Cardiac fibroblast (primary cell): ENCODE results near the gene MYD88.

Source experiments
- DNase-seq, 2 donors: peaks; one replicate each; pipeline versions ENCODE4 v3.0.0 to v3.0.0-alpha.2; 2010; ENCODE audit warnings: low read depth in 2 of 2
- H3K4me3 ChIP-seq, 2 donors: replicated peaks in 1 of 2; 1 replicate in 1 of 2; 2 replicates in 1 of 2; pipeline ENCODE4 v1.5.1; 2011; ENCODE audit warnings: low read depth in 2 of 2, low read length in 2 of 2, mild to moderate bottlenecking in 2 of 2, moderate library complexity in 1 of 2
- TF ChIP-seq, protein P1 (sequence below): IDR thresholded peaks from one replicate; pipeline ENCODE4 v1.5.1; 2011; ENCODE audit warnings: low read depth, mild to moderate bottlenecking, low read length, inconsistent platforms

MYD88 gene

DNA sequence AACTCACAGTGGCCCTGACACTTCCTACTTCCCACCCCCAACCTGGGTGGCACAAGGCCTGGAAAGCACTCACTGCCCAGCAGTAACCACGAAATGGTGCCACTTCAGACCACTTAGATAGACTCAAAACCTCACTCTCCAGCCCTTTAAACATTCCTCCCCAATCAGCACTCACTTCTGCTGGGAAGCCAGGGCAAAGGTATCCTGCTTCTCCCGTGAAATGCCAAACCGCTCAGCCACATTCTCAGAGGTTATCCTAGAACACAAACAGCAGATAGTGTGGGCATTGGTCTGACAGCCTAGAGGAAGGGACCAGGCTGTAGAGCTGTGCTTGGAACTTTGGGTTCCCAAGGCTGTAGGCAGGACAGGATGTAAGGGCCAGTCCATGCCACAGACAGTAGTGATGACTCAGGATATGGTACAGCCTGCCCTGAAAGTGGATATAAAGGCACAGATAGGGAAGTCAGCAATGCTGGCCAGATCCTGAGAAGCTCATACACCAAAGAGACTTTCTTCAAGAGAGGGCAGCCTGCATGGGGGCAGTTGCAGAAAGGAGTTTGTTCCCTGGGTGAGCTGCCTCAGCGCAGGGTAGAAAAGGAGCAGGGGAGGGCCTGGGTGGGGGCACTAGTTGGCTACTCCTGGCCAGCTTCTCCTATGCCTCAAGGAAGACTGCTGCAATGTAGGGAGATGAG, 10.7 kb upstream of the MYD88 start:
- TF ChIP-seq, protein P1, sequence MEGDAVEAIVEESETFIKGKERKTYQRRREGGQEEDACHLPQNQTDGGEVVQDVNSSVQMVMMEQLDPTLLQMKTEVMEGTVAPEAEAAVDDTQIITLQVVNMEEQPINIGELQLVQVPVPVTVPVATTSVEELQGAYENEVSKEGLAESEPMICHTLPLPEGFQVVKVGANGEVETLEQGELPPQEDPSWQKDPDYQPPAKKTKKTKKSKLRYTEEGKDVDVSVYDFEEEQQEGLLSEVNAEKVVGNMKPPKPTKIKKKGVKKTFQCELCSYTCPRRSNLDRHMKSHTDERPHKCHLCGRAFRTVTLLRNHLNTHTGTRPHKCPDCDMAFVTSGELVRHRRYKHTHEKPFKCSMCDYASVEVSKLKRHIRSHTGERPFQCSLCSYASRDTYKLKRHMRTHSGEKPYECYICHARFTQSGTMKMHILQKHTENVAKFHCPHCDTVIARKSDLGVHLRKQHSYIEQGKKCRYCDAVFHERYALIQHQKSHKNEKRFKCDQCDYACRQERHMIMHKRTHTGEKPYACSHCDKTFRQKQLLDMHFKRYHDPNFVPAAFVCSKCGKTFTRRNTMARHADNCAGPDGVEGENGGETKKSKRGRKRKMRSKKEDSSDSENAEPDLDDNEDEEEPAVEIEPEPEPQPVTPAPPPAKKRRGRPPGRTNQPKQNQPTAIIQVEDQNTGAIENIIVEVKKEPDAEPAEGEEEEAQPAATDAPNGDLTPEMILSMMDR = no peak
- no peak for DNase-seq
- H3K4me3 ChIP-seq = no peak overlapping the region

DNA sequence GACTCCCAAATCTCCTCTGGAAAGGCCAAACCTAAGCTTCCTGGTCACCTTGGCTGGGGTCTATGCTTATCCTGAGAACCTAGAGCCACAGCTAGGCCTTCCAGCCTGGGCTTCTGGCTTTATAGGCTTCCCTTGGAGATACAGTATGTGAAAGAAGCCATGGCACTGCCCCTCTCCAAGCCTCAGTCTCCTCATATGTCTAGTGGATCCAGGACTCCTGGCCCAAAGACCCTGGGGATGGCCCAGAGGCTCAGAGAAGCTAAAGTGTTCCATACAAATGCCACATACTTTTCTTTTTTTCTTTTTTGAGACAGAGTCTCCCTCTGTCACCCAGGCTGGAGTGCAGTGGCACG, 10.2 kb upstream of the MYD88 start:
- DNase-seq = no peak
- TF ChIP-seq, protein P1 = no peak
- no peak overlapping the region for H3K4me3 ChIP-seq

DNA sequence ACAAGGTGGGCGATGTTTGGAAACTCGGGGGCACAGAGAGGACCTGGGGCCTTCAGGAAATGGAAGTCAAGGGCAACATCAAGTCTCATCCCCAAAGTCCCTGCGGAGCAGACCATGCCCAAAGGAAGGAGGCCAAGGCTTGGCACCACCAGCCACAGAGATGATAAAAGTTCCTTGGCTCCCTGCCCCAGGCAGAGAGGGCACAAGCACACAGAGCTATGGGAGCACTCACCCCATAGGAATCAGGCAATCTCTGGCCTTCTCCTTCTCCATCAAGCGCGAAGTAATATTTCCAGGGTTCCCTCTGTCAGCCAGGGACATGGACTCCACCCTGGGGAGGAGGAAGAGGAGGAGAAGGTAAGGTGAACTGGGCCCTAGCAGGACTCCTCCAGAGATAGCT, 9.4 kb upstream of the MYD88 start:
- no peak overlapping the region for H3K4me3 ChIP-seq
- TF ChIP-seq, protein P1 = no peak
- DNase-seq = no peak

DNA sequence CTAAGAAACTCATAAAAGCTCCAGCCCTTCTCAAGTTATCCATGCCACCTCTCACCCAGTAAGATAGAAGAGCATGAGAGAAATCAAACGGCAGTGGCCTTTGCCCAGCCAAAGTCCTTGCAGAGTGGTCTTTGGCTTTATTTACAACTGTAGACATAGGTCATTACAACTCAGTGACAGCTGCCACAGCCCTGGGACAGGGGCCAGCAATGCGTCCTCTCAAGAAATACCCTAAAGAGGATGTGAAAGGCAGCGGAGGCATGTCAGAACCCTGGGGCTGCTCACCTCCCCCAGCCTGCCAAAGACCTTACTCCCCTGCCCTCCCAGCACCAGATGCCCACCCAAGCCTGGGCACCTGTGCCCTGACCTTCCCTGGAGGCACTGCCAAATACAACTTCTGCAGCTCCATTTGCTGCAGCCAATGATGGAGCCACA, 7.8 kb upstream of the MYD88 start:
- TF ChIP-seq, protein P1 = no peak
- no peak for DNase-seq
- H3K4me3 ChIP-seq = no peak overlapping the region

DNA sequence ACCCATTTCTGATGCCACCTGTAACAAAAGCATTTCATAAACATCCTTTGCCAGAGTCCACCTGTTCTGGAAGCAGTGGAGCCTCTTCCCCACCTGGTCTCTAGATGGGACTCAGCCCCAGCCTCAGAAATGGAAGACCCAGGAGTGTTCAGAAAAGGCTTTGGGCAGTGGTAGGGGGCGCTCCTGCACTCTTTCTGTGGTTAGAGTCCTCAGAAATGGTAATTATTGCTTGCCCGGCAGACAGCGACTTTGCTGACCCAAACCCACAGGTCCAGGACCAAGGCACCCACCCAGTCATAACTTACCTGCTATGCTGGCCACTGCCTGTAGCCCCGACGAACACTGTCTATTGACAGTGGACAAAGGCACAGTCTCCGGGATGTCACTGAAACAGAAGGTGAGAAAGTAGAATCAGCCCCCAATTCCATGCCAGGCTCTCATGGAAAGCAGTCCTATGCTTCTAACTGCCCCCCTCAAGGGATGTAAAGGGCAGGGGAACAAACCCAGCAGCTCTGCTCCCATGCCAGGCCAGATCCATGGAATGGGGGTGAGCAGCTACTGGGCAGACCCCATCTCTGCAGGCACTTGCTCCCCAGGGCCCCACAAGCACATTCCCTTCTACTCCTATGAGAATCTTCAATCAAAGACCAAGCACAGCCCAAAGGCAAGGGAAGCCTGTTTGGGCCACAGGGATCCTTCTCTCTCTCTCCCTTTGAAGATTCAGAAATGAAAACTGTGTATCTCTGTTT, 6.7 kb upstream of the MYD88 start:
- TF ChIP-seq, protein P1 = peak; percentile 74
- DNase-seq = peak; percentile 56
- no peak overlapping the region for H3K4me3 ChIP-seq

DNA sequence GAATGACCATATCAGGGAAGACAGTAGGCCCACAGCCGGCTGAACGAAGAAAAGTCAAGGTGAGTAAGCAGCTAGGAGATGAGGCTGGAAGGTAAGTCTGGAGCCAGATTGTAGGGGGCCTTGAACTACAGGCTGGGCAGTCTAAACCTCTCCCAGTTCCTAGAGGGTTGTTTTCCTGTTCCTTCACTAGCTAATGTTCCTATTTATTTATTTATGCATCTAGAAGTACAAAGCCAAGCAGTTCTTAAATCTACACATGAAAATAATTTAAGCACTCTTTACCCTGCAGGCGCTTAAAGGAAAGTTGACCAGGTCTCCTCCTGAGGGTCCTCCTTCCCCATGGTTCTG, 5.3 kb upstream of the MYD88 start:
- no peak overlapping the region for H3K4me3 ChIP-seq
- TF ChIP-seq, protein P1 = no peak
- DNase-seq = no peak
